HEK293 (cell line): Measurements from ENCODE around the gene HOXD10.

Experiments used
- CTCF ChIP-seq: fragments of 450-650 bp; formaldehyde crosslinking; IDR thresholded peaks from 2 replicates; pipeline ENCODE4 v1.5.1; 2016; ENCODE audit warnings: missing biosample characterization, missing genetic modification characterization
- ZBTB7A ChIP-seq: fragments of 450-650 bp; formaldehyde crosslinking; IDR thresholded peaks from 2 replicates; pipeline ENCODE4 v1.5.1; 2016; ENCODE audit warnings: low read depth, missing biosample characterization, missing genetic modification characterization
- ZNF133 ChIP-seq: fragments of 450-650 bp; formaldehyde crosslinking; IDR thresholded peaks from 2 replicates; pipeline ENCODE4 v1.5.1; 2016; ENCODE audit warnings: missing biosample characterization, missing genetic modification characterization
- ZNF580 ChIP-seq: fragments of 450-650 bp; formaldehyde crosslinking; IDR thresholded peaks from 2 replicates; pipeline ENCODE4 v1.5.1; 2016; ENCODE audit warnings: missing biosample characterization, missing genetic modification characterization
- ZNF777 ChIP-seq: fragments of 450-650 bp; formaldehyde crosslinking; IDR thresholded peaks from 2 replicates; pipeline ENCODE4 v1.5.1; 2017; ENCODE audit warnings: missing biosample characterization, missing genetic modification characterization, borderline replicate concordance

- TF ChIP-seq ZNF777 (tag by site-specific recombination) (no peak), CTCF (tag by site-specific recombination) (no peak), ZNF133 (tag by site-specific recombination) (no peak), ZBTB7A (no peak), ZNF580 (tag by site-specific recombination) (no peak)
Observed at GRCh38 chr2:176155356-176156044, 38.9 kb downstream of the HOXD10 start.
